HepG2 (cell line): ENCODE measurements around the gene BCL2L2. TPM values are rescaled to one million over a fixed set of nuclear protein-coding genes. Genes with fewer than 3 reads are reported as not detected.
A peak's percentile ranks its signal among the peaks of the same experiment; 100 is the strongest.

ENCODE experiments used
- ATF1 ChIP-seq: IDR thresholded peaks from 2 replicates; pipeline ENCODE4 v1.6.1; 2016; ENCODE audit warnings: mild to moderate bottlenecking, control low read depth
- EEA1 ChIP-seq: sonication (generic); formaldehyde crosslinking; IDR thresholded peaks from 2 replicates; pipeline ENCODE4 v1.5.1; 2020; ENCODE audit warnings: mild to moderate bottlenecking, missing genetic modification reagents, borderline replicate concordance
- KDM6A ChIP-seq: IDR thresholded peaks from 2 replicates; pipeline ENCODE4 v1.6.1; 2016; ENCODE audit warnings: low read depth
- KLF9 ChIP-seq: IDR thresholded peaks from 2 replicates; pipeline ENCODE4 v1.6.1; 2016; ENCODE audit warnings: low read depth
- LRRFIP1 ChIP-seq: sonication (generic); formaldehyde crosslinking; conservative IDR thresholded peaks from 2 replicates; pipeline ENCODE4 v1.4.0; 2020; ENCODE audit warnings: missing genetic modification reagents
- MLX ChIP-seq: IDR thresholded peaks from 2 replicates; pipeline ENCODE4 v1.6.1; 2016
- NBN ChIP-seq: fragments of 450-650 bp; conservative IDR thresholded peaks from 2 replicates; pipeline ENCODE4 v1.6.1; 2017
- NFIC ChIP-seq: IDR thresholded peaks from 2 replicates; pipeline ENCODE4 v1.6.1; 2012; ENCODE audit warnings: mild to moderate bottlenecking, low read length, inconsistent platforms
- NFYC ChIP-seq: IDR thresholded peaks from 2 replicates; pipeline ENCODE4 v1.6.1; 2016; ENCODE audit warnings: missing genetic modification reagents, missing compliant biosample characterization
- PHB2 ChIP-seq: fragments of 450-650 bp; IDR thresholded peaks from 2 replicates; pipeline ENCODE4 v1.6.1; 2018; ENCODE audit not compliant: partially characterized antibody
- TBX3 ChIP-seq: fragments of 450-650 bp; IDR thresholded peaks from 2 replicates; pipeline ENCODE4 v1.6.1; 2017; ENCODE audit warnings: antibody characterized with exemption, mild to moderate bottlenecking, inconsistent platforms, borderline replicate concordance
- TEAD3 ChIP-seq: optimal IDR thresholded peaks from 2 replicates; pipeline ENCODE3; 2016; ENCODE audit warnings: borderline replicate concordance
- ZBTB49 ChIP-seq: sonication (generic); formaldehyde crosslinking; IDR thresholded peaks from 2 replicates; pipeline ENCODE4 v1.4.0; 2020; ENCODE audit warnings: missing genetic modification reagents, borderline replicate concordance
- ZFP36 ChIP-seq: fragments of 150-350 bp; IDR thresholded peaks from 2 replicates; pipeline ENCODE4 v1.6.1; 2018; ENCODE audit warnings: borderline replicate concordance, low read length, low read depth; ENCODE audit not compliant: partially characterized antibody
- ZNF501 ChIP-seq: sonication (generic); formaldehyde crosslinking; IDR thresholded peaks from 2 replicates; pipeline ENCODE4 v1.5.1; 2020; ENCODE audit warnings: mild to moderate bottlenecking, moderate library complexity, missing genetic modification reagents
- ZNF547 ChIP-seq: sonication (generic); formaldehyde crosslinking; IDR thresholded peaks from 2 replicates; pipeline ENCODE4 v1.5.1; 2020; ENCODE audit warnings: mild to moderate bottlenecking, missing genetic modification reagents
- ZNF629 ChIP-seq: sonication (generic); formaldehyde crosslinking; conservative IDR thresholded peaks from 2 replicates; pipeline ENCODE4 v1.5.0; 2020; ENCODE audit warnings: missing genetic modification reagents
- ZSCAN31 ChIP-seq: sonication (generic); formaldehyde crosslinking; IDR thresholded peaks from 2 replicates; pipeline ENCODE4 v1.5.0; 2020; ENCODE audit warnings: low read depth, mild to moderate bottlenecking, missing genetic modification reagents
- polyA plus RNA-seq, 8 experiments: library from polyadenylated mRNA; depleted of rRNA in 3 of 8; stranded (reverse) in 7 of 8; unstranded in 1 of 8; fragments of >200 nt; fragmentation: Illumina TruSeq in 4 of 8; extraction: Trizol in 4 of 8; gene quantifications; 2 replicates each; pipeline versions ENCODE4 v1.2.1 to v1.2.3, GENCODE V29; 2011 to 2016; ENCODE audit warnings: low read depth in 4 of 8, missing spikeins in 1 of 8, mixed read lengths in 1 of 8; ENCODE audit not compliant: insufficient read depth in 1 of 8
- total RNA-seq, 5 experiments: library from RNA; depleted of rRNA; stranded (reverse); fragments of >200 nt; fragmentation: Illumina TruSeq; extraction: Trizol; gene quantifications; 2 replicates each; pipeline ENCODE4 v1.2.3, GENCODE V29; 2016; ENCODE audit warnings: low read depth in 1 of 5
- TF ChIP-seq, protein P1 (sequence below): sonication (generic); formaldehyde crosslinking; IDR thresholded peaks from 2 replicates; pipeline ENCODE4 v1.4.0; 2020; ENCODE audit warnings: missing genetic modification reagents, borderline replicate concordance
- TF ChIP-seq, protein P2 (sequence below): sonication (generic); formaldehyde crosslinking; IDR thresholded peaks from 2 replicates; pipeline ENCODE4 v1.4.0; 2020; ENCODE audit warnings: mild to moderate bottlenecking, missing genetic modification reagents

The BCL2L2 gene
- total and polyA plus RNA-seq, 2 of the 13 experiments (the other 11 are each of a cell fraction or from before 2014, with no cell fraction given), result 28.1 to 49.8 TPM

GRCh38 chr14:23326491-23327332, 20.1 kb downstream of the BCL2L2 start (continued):
- TF ChIP-seq, protein P1, sequence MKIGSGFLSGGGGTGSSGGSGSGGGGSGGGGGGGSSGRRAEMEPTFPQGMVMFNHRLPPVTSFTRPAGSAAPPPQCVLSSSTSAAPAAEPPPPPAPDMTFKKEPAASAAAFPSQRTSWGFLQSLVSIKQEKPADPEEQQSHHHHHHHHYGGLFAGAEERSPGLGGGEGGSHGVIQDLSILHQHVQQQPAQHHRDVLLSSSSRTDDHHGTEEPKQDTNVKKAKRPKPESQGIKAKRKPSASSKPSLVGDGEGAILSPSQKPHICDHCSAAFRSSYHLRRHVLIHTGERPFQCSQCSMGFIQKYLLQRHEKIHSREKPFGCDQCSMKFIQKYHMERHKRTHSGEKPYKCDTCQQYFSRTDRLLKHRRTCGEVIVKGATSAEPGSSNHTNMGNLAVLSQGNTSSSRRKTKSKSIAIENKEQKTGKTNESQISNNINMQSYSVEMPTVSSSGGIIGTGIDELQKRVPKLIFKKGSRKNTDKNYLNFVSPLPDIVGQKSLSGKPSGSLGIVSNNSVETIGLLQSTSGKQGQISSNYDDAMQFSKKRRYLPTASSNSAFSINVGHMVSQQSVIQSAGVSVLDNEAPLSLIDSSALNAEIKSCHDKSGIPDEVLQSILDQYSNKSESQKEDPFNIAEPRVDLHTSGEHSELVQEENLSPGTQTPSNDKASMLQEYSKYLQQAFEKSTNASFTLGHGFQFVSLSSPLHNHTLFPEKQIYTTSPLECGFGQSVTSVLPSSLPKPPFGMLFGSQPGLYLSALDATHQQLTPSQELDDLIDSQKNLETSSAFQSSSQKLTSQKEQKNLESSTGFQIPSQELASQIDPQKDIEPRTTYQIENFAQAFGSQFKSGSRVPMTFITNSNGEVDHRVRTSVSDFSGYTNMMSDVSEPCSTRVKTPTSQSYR (CRISPR knock-in tag), result no peak
- peak; percentile 63; the same call in 1 of the 2 replicates for TF ChIP-seq ZNF547
- no peak for TF ChIP-seq ZFP36
- TF ChIP-seq KLF9 (CRISPR knock-in tag), result no peak
- no peak for TF ChIP-seq NBN
- TF ChIP-seq TBX3, result no peak; the same call in 1 of the 2 replicates
- TF ChIP-seq ZNF501, result no peak
- no peak for TF ChIP-seq ZBTB49 (CRISPR knock-in tag)
- no peak for TF ChIP-seq ZSCAN31
- TF ChIP-seq TEAD3 (CRISPR knock-in tag), result no peak
- no peak for TF ChIP-seq MLX
- TF ChIP-seq KDM6A (CRISPR knock-in tag), result no peak
- TF ChIP-seq, protein P2, sequence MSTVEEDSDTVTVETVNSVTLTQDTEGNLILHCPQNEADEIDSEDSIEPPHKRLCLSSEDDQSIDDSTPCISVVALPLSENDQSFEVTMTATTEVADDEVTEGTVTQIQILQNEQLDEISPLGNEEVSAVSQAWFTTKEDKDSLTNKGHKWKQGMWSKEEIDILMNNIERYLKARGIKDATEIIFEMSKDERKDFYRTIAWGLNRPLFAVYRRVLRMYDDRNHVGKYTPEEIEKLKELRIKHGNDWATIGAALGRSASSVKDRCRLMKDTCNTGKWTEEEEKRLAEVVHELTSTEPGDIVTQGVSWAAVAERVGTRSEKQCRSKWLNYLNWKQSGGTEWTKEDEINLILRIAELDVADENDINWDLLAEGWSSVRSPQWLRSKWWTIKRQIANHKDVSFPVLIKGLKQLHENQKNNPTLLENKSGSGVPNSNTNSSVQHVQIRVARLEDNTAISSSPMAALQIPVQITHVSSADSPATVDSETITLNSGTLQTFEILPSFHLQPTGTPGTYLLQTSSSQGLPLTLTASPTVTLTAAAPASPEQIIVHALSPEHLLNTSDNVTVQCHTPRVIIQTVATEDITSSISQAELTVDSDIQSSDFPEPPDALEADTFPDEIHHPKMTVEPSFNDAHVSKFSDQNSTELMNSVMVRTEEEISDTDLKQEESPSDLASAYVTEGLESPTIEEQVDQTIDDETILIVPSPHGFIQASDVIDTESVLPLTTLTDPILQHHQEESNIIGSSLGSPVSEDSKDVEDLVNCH, result no peak
- no peak for TF ChIP-seq NFIC
- TF ChIP-seq LRRFIP1 (CRISPR knock-in tag), result no peak
- TF ChIP-seq PHB2, result no peak
- TF ChIP-seq ZNF629 (CRISPR knock-in tag), result no peak
- no peak for TF ChIP-seq ATF1
- TF ChIP-seq NFYC (CRISPR knock-in tag), result peak; percentile 12; the same call in 1 of the 2 replicates
- no peak for TF ChIP-seq EEA1 (CRISPR knock-in tag)
